CD4-positive, alpha-beta T cell treated with Interferon alpha-2 for 1 hour (primary cell): ENCODE measurements around the gene DCTPP1.
"Not testable (repeated sequence)": the region's sequence is repeated elsewhere in the genome, so short reads cannot be mapped to it uniquely, and the experiment has no call there.

ENCODE experiments used
- DNase-seq, 2 donors: peaks; one replicate each; pipeline ENCODE4 v3.0.0-alpha.2; 2020 to 2022

DCTPP1 gene

DNA sequence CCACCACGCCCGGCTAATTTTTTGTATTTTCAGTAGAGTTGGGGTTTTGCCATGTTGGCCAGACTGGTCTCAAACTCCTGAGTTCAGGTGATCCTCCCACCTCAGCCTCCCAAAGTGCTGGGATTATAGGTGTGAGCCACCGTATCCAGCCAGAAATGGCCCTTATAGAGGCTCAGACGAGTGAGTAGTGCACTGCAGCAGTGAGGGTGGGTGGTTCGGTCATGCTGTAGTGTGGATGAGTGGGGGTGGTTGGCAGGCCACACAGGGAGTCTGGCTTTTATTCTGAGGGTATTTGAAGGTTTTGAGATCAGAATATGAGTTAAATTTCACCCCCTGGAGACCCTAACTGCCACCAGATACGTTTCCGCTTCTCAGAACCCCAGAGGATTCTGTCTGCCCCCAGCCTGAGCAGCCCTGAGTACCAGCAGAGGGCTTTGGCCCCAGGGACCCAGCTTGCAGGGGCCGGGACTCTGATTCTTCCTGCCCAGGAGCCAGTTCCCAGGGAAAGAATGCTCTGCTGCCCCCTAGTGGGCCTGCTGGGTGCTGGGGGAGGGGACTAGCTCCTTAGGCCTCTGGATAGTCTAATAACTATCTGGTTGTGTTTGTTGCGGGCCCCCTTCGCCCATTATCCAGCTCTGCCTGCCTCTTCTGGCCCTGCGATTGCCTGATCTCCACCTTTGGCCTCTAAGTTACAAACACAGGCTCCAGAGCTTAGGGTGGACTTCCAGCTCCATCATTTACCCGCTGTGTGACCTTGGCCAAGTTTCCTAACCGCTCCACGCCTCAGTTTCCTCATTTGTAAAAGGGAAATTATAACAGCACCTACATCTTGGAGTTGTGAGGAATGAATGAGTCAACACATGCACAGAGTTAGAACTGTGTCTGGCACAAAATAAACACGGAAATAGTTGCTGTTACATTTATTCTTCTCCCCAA, 20.4 kb downstream of the DCTPP1 start:
- peak; percentile 88 to 93 for DNase-seq

GRCh38 chr16:30407804-30408534, 21.9 kb downstream of the DCTPP1 start:
- no peak for DNase-seq

DNA sequence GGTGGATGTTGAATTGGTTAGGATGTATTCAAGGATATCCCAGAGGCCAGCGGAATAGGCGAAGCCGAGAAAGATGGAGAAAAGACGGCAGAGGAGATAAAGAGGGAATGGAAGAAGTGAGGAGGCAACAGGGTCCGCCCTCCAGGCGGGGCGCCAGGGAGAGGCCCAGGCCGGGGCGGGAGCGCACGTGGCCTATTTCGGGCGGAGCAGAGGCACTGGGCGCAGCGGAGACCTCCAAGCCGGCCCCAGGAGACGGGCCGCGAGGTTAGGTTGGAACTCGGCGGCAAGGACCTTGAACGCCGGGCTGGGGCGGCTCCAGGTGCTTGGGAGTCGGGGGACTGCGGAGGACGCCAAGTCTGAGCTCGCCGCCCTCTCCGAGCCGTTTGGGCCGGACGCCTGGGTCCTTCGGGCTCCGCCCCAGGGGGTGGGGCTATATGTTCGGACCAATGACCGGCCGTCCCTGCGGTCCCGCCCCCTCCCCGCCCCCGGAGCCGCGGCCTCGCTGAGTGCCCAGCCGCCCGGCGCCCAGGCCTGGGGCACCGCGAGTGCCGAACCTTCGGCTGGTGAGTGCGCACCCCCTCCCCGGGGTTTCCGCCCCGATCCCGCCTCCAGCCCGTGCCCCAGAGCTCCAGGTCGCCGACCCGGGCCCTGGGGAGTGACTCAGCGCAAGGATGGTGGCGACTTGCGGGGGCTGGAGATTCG, 22.6 kb downstream of the DCTPP1 start, which contains the start of gene ZNF771:
ZNF771 (plus strand) TSS at position 505 of the 702 bp plus-strand sequence. CDS start 448 bp downstream, outside the sequence.
- DNase-seq, result peak; percentile 85 to 92

GRCh38 chr16:30406795-30407101, 23.1 kb downstream of the DCTPP1 start:
- no peak for DNase-seq

GRCh38 chr16:30401768-30402425, 27.9 kb downstream of the DCTPP1 start:
- DNase-seq, result no peak

DNA sequence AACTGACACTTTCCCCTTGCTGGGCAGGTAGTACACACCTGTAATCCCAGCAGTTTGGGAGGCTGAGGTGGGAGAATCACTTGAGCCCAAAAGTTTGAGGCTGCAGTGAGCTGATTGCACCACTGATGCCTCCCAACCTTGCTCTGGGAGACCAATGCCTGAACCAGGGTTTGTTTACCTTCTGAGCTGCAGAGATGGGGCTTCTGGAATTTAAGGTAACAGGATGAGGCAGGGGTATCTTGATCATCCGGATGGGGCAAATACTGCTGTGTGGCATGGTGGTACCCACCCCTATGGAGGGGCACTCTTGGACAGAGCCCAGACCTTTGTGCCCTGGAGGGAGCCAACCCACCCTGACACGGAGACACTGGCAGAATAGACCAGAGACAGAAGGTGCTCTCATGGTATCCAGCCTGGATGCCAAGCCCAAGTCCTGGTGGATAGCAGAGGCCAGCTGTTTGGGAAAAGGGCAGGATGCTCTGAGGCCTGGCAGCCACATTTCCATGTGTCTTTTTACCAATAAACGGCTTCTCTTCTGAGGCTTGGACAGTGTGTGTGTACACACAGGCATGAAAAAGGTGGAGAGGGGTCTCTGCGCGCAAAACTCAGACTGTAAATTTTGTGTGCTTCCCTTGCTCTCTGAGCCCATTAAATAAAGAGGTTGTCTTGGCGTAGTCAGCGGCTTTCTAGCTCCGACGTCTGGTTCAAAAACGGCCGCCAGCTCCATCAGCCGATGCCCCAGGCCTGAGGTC, 30.2 kb downstream of the DCTPP1 start:
- no peak for DNase-seq

GRCh38 chr16:30398661-30399434, 31.0 kb downstream of the DCTPP1 start:
- DNase-seq, result no peak

GRCh38 chr16:30397776-30398660, 31.8 kb downstream of the DCTPP1 start:
- no peak for DNase-seq

DNA sequence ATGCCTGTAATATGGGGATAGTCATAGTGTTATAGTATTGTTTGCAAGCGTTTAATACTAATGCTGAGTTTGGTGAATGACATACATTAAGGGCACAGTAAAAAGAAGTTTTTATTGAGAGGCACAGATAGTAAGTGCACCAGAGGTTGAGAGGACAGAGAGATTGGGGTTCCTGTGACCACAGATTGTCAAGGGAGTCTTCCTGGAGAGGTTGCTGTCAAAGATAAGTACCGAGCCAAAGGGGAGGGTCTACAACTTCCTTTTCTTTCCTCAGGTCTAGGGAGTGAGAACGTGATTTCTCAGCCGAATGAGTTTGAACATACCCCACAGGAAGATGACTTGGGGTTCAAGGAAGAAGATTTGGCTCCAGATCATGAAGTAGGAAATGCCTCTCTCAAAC, 32.8 kb downstream of the DCTPP1 start:
- DNase-seq, result no peak

DNA sequence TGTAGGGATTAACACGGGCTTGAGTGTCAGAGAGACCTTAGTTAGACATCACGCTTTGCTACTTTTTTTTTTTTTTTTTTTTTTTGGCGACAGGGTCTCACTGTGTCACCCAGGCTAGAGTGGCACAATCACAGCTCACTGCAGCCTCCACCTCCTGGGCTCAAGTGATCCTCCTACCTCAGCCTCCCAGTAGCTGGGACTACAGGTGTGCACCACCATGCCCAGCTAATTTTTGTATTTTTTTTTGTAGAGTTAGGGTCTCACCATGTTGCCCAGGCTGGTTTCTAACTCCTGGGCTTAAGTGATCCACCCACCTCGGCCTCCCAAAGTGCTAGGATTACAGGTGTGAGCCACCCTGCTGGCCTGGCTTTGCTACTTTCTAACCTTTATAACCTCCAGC, 33.2 kb downstream of the DCTPP1 start:
- DNase-seq, result not testable (repeated sequence)

- DNase-seq, result no peak
Measured at GRCh38 chr16:30395992-30396585, 33.7 kb downstream of the DCTPP1 start.

DNA sequence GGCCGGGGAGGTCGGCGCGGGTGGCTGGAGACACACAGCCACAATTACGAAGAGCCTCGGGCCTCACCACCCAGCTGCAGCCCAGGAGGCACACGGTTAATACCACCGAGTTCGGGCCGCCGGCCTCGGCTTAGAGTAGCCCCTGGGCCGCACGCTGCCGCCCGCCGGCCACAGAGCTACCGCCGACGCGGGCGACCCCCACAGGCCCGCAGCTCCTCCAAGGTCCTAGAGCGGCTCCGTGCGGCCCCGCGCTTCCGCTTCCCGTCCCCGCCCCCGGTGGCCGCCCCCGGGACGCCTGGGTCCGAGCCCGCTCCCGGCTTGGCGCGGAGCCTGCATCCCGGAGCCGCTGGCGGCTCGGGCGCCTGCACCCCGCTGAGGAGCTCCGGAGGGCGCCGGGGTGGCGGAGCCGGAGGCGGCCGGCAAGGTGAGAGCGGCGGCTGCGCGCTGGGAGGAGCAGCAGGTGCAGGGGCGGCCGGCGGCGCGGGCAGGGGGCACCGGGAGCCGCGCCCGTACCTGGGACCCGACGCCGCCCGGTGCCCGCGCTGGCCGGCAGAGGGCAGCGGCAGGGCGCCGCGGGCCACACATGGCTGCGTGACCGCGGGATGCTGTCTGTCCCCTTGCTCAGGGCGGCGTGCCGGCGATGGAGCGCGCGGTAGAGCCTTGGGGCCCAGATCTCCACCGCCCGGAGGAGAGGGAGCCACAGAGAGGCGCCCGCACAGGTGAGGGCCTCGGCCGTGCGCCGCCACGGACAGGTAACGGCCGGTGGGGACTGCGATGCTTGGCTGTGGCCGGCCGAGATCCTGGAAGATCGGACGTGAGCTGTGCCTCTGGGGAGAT, 34.5 kb downstream of the DCTPP1 start, which contains the start of gene ZNF48:
ZNF48 (plus strand) TSS at position 266 of the 837 bp plus-strand sequence; CDS start at position 641, 375 bp downstream.
- peak; percentile 65 to 66 for DNase-seq

- DNase-seq, result no peak
Measured at GRCh38 chr16:30394592-30395154, 35.2 kb downstream of the DCTPP1 start.

DNA sequence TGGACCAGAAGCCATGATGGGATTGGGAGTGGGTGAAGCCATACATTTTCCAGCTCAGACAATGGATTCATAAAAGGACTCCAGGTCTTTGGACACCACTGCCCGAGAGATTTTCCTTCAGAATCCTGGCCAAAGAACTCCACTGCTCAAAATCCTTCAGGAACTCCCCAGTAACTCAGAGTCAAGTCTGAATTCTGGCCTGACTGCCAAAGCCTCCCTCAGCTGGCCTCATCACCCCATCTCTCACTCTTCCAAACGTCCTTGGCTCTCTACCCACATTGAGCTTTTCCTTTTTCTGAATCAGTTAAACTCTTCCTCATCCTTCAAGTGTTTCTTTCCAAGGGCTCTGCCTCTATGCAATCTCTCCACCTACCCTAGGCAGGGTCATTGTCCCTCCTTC, 46.3 kb downstream of the DCTPP1 start:
- no peak for DNase-seq

- peak; percentile 69 to 81 for DNase-seq
Measured at GRCh38 chr16:30382111-30382881, 47.5 kb downstream of the DCTPP1 start, which contains the start of gene SEPTIN1. TSS of gene SEPTIN1 (minus strand) at chr16:30382561. CDS start at chr16:30382542, 19 bp downstream.

DNA sequence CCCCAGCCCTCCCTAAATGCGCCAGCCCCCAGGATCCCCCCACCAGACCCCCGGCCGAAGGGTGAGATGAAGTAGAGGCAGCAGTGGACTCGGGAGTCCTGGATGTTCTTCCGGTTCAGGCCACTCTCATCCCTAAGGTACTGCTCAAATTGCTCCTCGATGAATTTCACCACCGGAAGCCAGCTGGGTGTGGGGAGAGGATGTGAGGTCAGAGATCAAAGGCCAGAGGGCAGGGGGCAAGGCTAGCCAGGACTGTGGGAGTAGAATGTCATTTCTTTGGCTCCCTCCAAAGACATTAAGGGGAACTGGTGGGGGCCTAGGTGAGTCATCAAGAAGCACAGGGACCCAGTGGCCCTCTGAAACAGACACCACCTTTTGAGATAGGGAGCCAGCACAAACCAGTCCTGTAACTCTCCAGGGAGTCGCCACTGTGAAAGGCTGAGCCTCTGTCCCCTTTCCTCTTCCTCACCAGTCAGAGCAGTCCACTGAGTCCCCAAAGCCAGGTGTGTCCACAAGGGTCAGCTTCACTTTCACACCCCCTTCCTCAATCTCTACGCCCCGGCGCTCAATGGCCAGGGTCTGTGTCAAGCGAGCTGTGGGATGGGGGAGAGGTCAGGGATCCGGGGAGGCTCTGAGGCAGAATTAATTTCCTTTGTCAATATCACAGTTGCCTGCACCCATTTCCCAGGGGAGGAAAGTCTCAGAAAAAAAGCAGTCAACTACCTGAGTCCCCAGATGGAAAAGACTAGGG, 48.4 kb downstream of the DCTPP1 start:
- DNase-seq, result peak in 1 of 2 donors; percentile 47
